HG02943 (cell line): ENCODE data around the gene ITGA6.

ENCODE experiments used
- ATAC-seq: cut with Tn5 transposase; IDR thresholded peaks from one replicate; pipeline ENCODE4 v1.9.1; 2021; ENCODE audit warnings: mild to moderate bottlenecking, low read depth, moderate library complexity; ENCODE audit not compliant: unreplicated experiment

ITGA6 gene

GRCh38 chr2:172462849-172463381 is 35.5 kb downstream of the ITGA6 start:
- no peak for ATAC-seq

GRCh38 chr2:172464400-172465129 is 37.2 kb downstream of the ITGA6 start:
- no peak for ATAC-seq

GRCh38 chr2:172465417-172466334 is 38.3 kb downstream of the ITGA6 start:
- ATAC-seq = no peak

GRCh38 chr2:172467382-172467781 is 40.0 kb downstream of the ITGA6 start:
- ATAC-seq = no peak

- no peak for ATAC-seq
Observed at GRCh38 chr2:172470958-172471922, 43.9 kb downstream of the ITGA6 start.

GRCh38 chr2:172472446-172473033 is 45.2 kb downstream of the ITGA6 start:
- ATAC-seq = no peak

GRCh38 chr2:172473167-172473566 is 45.8 kb downstream of the ITGA6 start:
- ATAC-seq = no peak

GRCh38 chr2:172478353-172478752 is 51.0 kb downstream of the ITGA6 start:
- no peak for ATAC-seq

GRCh38 chr2:172480301-172481218 is 53.2 kb downstream of the ITGA6 start:
- ATAC-seq = no peak

GRCh38 chr2:172481507-172482262 is 54.3 kb downstream of the ITGA6 start:
- ATAC-seq = no peak

- ATAC-seq = no peak
Observed at GRCh38 chr2:172484253-172484652, 56.9 kb downstream of the ITGA6 start.

GRCh38 chr2:172484706-172485105 is 57.3 kb downstream of the ITGA6 start:
- ATAC-seq = no peak

- ATAC-seq = no peak
Observed at GRCh38 chr2:172488556-172488955, 61.2 kb downstream of the ITGA6 start.

- no peak for ATAC-seq
Observed at GRCh38 chr2:172489681-172490080, 62.3 kb downstream of the ITGA6 start.

- no peak for ATAC-seq
Observed at GRCh38 chr2:172496160-172496608, 68.8 kb downstream of the ITGA6 start.

- no peak for ATAC-seq
Observed at GRCh38 chr2:172507199-172507598, 79.8 kb downstream of the ITGA6 start.

GRCh38 chr2:172510088-172510487 is 82.7 kb downstream of the ITGA6 start:
- ATAC-seq = no peak

GRCh38 chr2:172510548-172510947 is 83.2 kb downstream of the ITGA6 start:
- no peak for ATAC-seq
